Hematopoietic multipotent progenitor cell treated with erythropoietin and hydrocortisone succinate and interleukin-3 and kit ligand, for 15 days (in vitro differentiated cells): ENCODE measurements around the gene GRIK2.
"Not testable (repeated sequence)": the region's sequence is repeated elsewhere in the genome, so short reads cannot be mapped to it uniquely, and the experiment has no call there.

ENCODE experiments used
- DNase-seq: peaks from one replicate; pipeline ENCODE4 v3.0.0-alpha.2; 2015; ENCODE audit warnings: low spot score

The GRIK2 gene

GRCh38 chr6:101633081-101633480, 239.6 kb downstream of the GRIK2 start:
- DNase-seq = no peak

- DNase-seq = not testable (repeated sequence)
Observed at GRCh38 chr6:101638865-101639264, 245.4 kb downstream of the GRIK2 start.

- no peak for DNase-seq
Observed at GRCh38 chr6:101640131-101640530, 246.6 kb downstream of the GRIK2 start.

GRCh38 chr6:101645770-101646169, 252.3 kb downstream of the GRIK2 start:
- DNase-seq = no peak

GRCh38 chr6:101650402-101651100, 257.0 kb downstream of the GRIK2 start:
- DNase-seq = no peak

GRCh38 chr6:101652079-101652478, 258.6 kb downstream of the GRIK2 start:
- no peak for DNase-seq

GRCh38 chr6:101655109-101655508, 261.6 kb downstream of the GRIK2 start:
- no peak for DNase-seq

- DNase-seq = no peak
Observed at GRCh38 chr6:101662111-101662897, 268.8 kb downstream of the GRIK2 start.

- DNase-seq = no peak
Observed at GRCh38 chr6:101663100-101663499, 269.6 kb downstream of the GRIK2 start.

- DNase-seq = no peak
Observed at GRCh38 chr6:101666256-101666655, 272.7 kb downstream of the GRIK2 start.

GRCh38 chr6:101668496-101669030, 275.1 kb downstream of the GRIK2 start:
- no peak for DNase-seq

GRCh38 chr6:101676187-101676586, 282.7 kb downstream of the GRIK2 start:
- DNase-seq = no peak

- no peak for DNase-seq
Observed at GRCh38 chr6:101682937-101683336, 289.4 kb downstream of the GRIK2 start.

- no peak for DNase-seq
Observed at GRCh38 chr6:101683884-101684283, 290.4 kb downstream of the GRIK2 start.

GRCh38 chr6:101686653-101687052, 293.1 kb downstream of the GRIK2 start:
- DNase-seq = no peak

GRCh38 chr6:101689156-101689555, 295.6 kb downstream of the GRIK2 start:
- no peak for DNase-seq

- no peak for DNase-seq
Observed at GRCh38 chr6:101689695-101690094, 296.2 kb downstream of the GRIK2 start.

GRCh38 chr6:101700655-101701054, 307.1 kb downstream of the GRIK2 start:
- DNase-seq = no peak

- no peak for DNase-seq
Observed at GRCh38 chr6:101703311-101703710, 309.8 kb downstream of the GRIK2 start.

GRCh38 chr6:101705866-101706265, 312.4 kb downstream of the GRIK2 start:
- DNase-seq = no peak

GRCh38 chr6:101706576-101706975, 313.1 kb downstream of the GRIK2 start:
- DNase-seq = no peak

- no peak for DNase-seq
Observed at GRCh38 chr6:101711518-101711917, 318.0 kb downstream of the GRIK2 start.

- DNase-seq = no peak
Observed at GRCh38 chr6:101716387-101716786, 322.9 kb downstream of the GRIK2 start.
